Measurements from ENCODE around the gene PTPN11. TPM values are rescaled to one million over a fixed set of nuclear protein-coding genes. Genes with fewer than 3 reads are reported as not detected.

Gene PTPN11
- total RNA-seq, 1 experiment from 2014 or later = 181 TPM

DNA sequence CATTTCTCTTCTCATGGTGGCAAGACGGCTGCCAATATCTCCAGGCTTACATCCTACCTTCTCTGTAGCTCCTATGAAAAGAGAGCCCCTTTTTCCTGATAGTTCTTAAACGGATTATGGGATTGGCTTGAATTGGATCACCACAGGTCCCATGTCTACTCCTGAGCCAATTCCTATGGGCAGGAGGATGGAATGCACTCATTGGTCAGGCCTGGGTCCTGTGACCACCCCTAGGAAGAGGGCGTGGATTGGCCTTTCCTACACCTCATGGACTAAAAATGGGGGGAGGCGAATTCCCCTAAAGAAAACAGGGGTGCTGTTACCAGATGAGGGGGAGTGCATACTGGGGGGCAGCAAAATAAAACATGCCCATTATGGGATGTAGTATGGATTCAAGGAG is 108.8 kb downstream of the PTPN11 start (continued):
- TF ChIP-seq, protein P1, sequence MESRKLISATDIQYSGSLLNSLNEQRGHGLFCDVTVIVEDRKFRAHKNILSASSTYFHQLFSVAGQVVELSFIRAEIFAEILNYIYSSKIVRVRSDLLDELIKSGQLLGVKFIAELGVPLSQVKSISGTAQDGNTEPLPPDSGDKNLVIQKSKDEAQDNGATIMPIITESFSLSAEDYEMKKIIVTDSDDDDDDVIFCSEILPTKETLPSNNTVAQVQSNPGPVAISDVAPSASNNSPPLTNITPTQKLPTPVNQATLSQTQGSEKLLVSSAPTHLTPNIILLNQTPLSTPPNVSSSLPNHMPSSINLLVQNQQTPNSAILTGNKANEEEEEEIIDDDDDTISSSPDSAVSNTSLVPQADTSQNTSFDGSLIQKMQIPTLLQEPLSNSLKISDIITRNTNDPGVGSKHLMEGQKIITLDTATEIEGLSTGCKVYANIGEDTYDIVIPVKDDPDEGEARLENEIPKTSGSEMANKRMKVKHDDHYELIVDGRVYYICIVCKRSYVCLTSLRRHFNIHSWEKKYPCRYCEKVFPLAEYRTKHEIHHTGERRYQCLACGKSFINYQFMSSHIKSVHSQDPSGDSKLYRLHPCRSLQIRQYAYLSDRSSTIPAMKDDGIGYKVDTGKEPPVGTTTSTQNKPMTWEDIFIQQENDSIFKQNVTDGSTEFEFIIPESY (IDR thresholded peaks at IDR 0.05; ENCODE audit: extremely low read depth, insufficient replicate concordance, low read length) = no peak
- TF ChIP-seq ELF1 (IDR thresholded peaks at IDR 0.05; ENCODE audit: borderline replicate concordance, low read depth) (no peak), YY1 (IDR thresholded peaks at IDR 0.05; ENCODE audit: extremely low read depth, insufficient replicate concordance, low read depth, low read length) (no peak), CEBPB (IDR thresholded peaks at IDR 0.05; ENCODE audit: low read depth) (no peak), SRF (IDR thresholded peaks at IDR 0.05; ENCODE audit: low read depth) (no peak), SIN3A (IDR thresholded peaks at IDR 0.05; ENCODE audit: low read depth) (no peak)
- TF ChIP-seq, protein P2, sequence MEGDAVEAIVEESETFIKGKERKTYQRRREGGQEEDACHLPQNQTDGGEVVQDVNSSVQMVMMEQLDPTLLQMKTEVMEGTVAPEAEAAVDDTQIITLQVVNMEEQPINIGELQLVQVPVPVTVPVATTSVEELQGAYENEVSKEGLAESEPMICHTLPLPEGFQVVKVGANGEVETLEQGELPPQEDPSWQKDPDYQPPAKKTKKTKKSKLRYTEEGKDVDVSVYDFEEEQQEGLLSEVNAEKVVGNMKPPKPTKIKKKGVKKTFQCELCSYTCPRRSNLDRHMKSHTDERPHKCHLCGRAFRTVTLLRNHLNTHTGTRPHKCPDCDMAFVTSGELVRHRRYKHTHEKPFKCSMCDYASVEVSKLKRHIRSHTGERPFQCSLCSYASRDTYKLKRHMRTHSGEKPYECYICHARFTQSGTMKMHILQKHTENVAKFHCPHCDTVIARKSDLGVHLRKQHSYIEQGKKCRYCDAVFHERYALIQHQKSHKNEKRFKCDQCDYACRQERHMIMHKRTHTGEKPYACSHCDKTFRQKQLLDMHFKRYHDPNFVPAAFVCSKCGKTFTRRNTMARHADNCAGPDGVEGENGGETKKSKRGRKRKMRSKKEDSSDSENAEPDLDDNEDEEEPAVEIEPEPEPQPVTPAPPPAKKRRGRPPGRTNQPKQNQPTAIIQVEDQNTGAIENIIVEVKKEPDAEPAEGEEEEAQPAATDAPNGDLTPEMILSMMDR (IDR thresholded peaks at IDR 0.05 in 2 of 3, conservative IDR thresholded peaks at IDR 0.05 in 1 of 3; ENCODE audit: borderline replicate concordance in 1 of 3, insufficient read depth in 1 of 3, low read depth in 2 of 3, low read length in 2 of 3) = no peak

DNA sequence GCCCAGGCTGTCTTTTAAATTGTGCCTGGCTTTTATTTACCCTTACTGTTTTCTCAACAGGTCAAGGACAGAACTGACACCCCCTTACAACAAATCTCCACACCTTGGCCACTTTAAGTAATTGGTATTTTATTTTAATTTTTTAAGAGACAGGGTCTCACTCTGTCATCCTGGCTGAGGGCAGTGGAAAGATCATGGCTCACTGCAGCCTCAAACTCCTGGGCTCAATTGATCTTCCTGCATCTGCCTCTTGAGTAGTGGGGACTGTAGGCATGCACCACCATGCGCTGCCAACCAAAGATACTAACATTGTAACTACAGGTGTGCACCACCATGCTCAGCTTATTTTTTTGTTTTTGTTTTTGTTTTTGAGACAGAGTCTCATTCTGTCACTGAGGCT is 109.8 kb downstream of the PTPN11 start:
- H3K27ac ChIP-seq (ENCODE audit: low read depth, low read length) = no peak overlapping the region
- ATAC-seq (no peak), DNase-seq (ENCODE audit: low read depth, low spot score) (no peak)
- BruUV-seq (replicated peaks) = no TSS peak
- H3K79me2 ChIP-seq (ENCODE audit: insufficient read depth, low read length) = no peaks in the 10 kb centered on the region
- intact Hi-C loops (cut with micrococcal nuclease) = no loop called here
- ChIA-PET RAD21 (ENCODE audit: low non-redundant PET in 1 of 2, low total read pairs in 2 of 2, uncharacterized antibody in 2 of 2, unreplicated experiment in 2 of 2) (no interaction called here), POLR2A (no interaction called here), CTCF (no interaction called here)
- no peak overlapping the region for H2AFZ ChIP-seq (ENCODE audit: low read depth, low read length, poor library complexity, severe bottlenecking)
- TF ChIP-seq, protein P3, sequence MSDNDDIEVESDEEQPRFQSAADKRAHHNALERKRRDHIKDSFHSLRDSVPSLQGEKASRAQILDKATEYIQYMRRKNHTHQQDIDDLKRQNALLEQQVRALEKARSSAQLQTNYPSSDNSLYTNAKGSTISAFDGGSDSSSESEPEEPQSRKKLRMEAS (IDR thresholded peaks at IDR 0.05) = no peak
- TF ChIP-seq POLR2AphosphoS5 (IDR thresholded peaks at IDR 0.05; ENCODE audit: low read depth, low read length) (no peak), EZH2 (IDR thresholded peaks at IDR 0.05) (no peak)
- H3K36me3 ChIP-seq (ENCODE audit: control insufficient read depth in 1 of 2, insufficient read depth in 2 of 2, low read length in 2 of 2) = no peaks in the 10 kb centered on the region
- no peaks in the 10 kb centered on the region for H3K27me3 ChIP-seq (ENCODE audit: insufficient read depth, low read length)
- H3K9ac ChIP-seq (ENCODE audit: low read length) = no peak overlapping the region
- no peak overlapping the region for H3K4me3 ChIP-seq (replicated peaks in 1 of 2; ENCODE audit: low read depth in 1 of 2, low read length in 2 of 2)
- H4K20me1 ChIP-seq (ENCODE audit: insufficient read depth) = no peaks in the 10 kb centered on the region
- H3K9me3 ChIP-seq (ENCODE audit: control insufficient read depth in 1 of 2, insufficient read depth in 1 of 2, low read depth in 1 of 2, low read length in 2 of 2) = no peaks in the 10 kb centered on the region
- H3K4me1 ChIP-seq (ENCODE audit: control insufficient read depth in 1 of 2, insufficient read depth in 2 of 2, low read length in 2 of 2) = peaks cover 7 to 9% of the 10 kb centered on the region in 2 experiments; a peak in 3 of 4 replicates
- no peaks in the 10 kb centered on the region for H3K9me2 ChIP-seq (ENCODE audit: insufficient read depth)
- no peak overlapping the region for H3K4me2 ChIP-seq (ENCODE audit: low read length)

All from HCT116 (cell line).